ENCODE measurements around the gene RAB3A. TPM values are rescaled to one million over a fixed set of nuclear protein-coding genes. Genes with fewer than 3 reads are reported as not detected.

The RAB3A gene
- total and polyA plus RNA-seq, 2 experiments from 2014 or later, result 1.4 to 1.9 TPM

GRCh38 chr19:18221815-18222725 is 18.2 kb upstream of the RAB3A start:
- WGBS, 2 experiments (ENCODE audit: low coverage in 1 of 2, low lambda C conversion rate in 2 of 2, missing lambda C conversion rate in 2 of 2), result 77 to 83% methylated on average over 23 to 25 of the region's 25 CpGs
- Histone ChIP-seq H3K9me2 (ENCODE audit: insufficient read depth) (no peaks in the 10 kb centered on the region), H3K27me3 (replicated peaks; ENCODE audit: insufficient read depth) (no peaks in the 10 kb centered on the region), H4K20me1 (ENCODE audit: insufficient read depth) (no peaks in the 10 kb centered on the region), H2AFZ (no peak overlapping the region), H3K4me1 (ENCODE audit: insufficient read depth) (no peaks in the 10 kb centered on the region), H3K27ac (no peak overlapping the region), H3K9ac (no peak overlapping the region), H3F3A (ENCODE audit: insufficient read depth) (no peaks in the 10 kb centered on the region), H3K79me2 (ENCODE audit: insufficient read depth) (no peaks in the 10 kb centered on the region), H3K4me2 (ENCODE audit: unreplicated experiment) (no peak overlapping the region), H3K4me3 (no peak overlapping the region), H3K36me3 (ENCODE audit: low read depth) (no peaks in the 10 kb centered on the region), H3K9me3 (ENCODE audit: low read depth) (no peaks in the 10 kb centered on the region)
- in situ Hi-C loops (cut with MboI), result no loop called here
- no peak for DNase-seq
- TF ChIP-seq EZH2 (IDR thresholded peaks at IDR 0.05; ENCODE audit: insufficient read depth, poor library complexity, severe bottlenecking), result no peak
- TF ChIP-seq EZH2phosphoT487 (IDR thresholded peaks at IDR 0.05; ENCODE audit: insufficient read depth, low read depth), result no peak

GRCh38 chr19:18220632-18221275 is 16.9 kb upstream of the RAB3A start:
- in situ Hi-C loops (cut with MboI), result no loop called here
- H3K9ac ChIP-seq, result no peak overlapping the region
- no peaks in the 10 kb centered on the region for H3K27me3 ChIP-seq (replicated peaks; ENCODE audit: insufficient read depth)
- H3K4me1 ChIP-seq (ENCODE audit: insufficient read depth), result no peaks in the 10 kb centered on the region
- TF ChIP-seq EZH2 (IDR thresholded peaks at IDR 0.05; ENCODE audit: insufficient read depth, poor library complexity, severe bottlenecking), result no peak
- TF ChIP-seq EZH2phosphoT487 (IDR thresholded peaks at IDR 0.05; ENCODE audit: insufficient read depth, low read depth), result no peak
- H2AFZ ChIP-seq, result no peak overlapping the region
- no peaks in the 10 kb centered on the region for H4K20me1 ChIP-seq (ENCODE audit: insufficient read depth)
- H3F3A ChIP-seq (ENCODE audit: insufficient read depth), result no peaks in the 10 kb centered on the region
- H3K79me2 ChIP-seq (ENCODE audit: insufficient read depth), result no peaks in the 10 kb centered on the region
- no peaks in the 10 kb centered on the region for H3K9me3 ChIP-seq (ENCODE audit: low read depth)
- H3K36me3 ChIP-seq (ENCODE audit: low read depth), result no peaks in the 10 kb centered on the region
- H3K4me3 ChIP-seq, result no peak overlapping the region
- H3K27ac ChIP-seq, result no peak overlapping the region
- H3K9me2 ChIP-seq (ENCODE audit: insufficient read depth), result no peaks in the 10 kb centered on the region
- no peak overlapping the region for H3K4me2 ChIP-seq (ENCODE audit: unreplicated experiment)
- no peak for DNase-seq
- 8 to 9% methylated on average over 25 to 33 of the region's 33 CpGs for WGBS, 2 experiments (ENCODE audit: low coverage in 1 of 2, low lambda C conversion rate in 2 of 2, missing lambda C conversion rate in 2 of 2)

GRCh38 chr19:18219911-18220631 is 16.2 kb upstream of the RAB3A start:
- Histone ChIP-seq H3K9me3 (ENCODE audit: low read depth) (no peaks in the 10 kb centered on the region), H2AFZ (no peak overlapping the region), H3K27ac (no peak overlapping the region), H3K4me3 (no peak overlapping the region), H4K20me1 (ENCODE audit: insufficient read depth) (no peaks in the 10 kb centered on the region), H3K79me2 (ENCODE audit: insufficient read depth) (no peaks in the 10 kb centered on the region), H3K9ac (no peak overlapping the region), H3K9me2 (ENCODE audit: insufficient read depth) (no peaks in the 10 kb centered on the region), H3K4me2 (ENCODE audit: unreplicated experiment) (no peak overlapping the region), H3K4me1 (ENCODE audit: insufficient read depth) (peaks cover 3% of the 10 kb centered on the region), H3K36me3 (ENCODE audit: low read depth) (no peaks in the 10 kb centered on the region), H3F3A (ENCODE audit: insufficient read depth) (peaks cover 3% of the 10 kb centered on the region), H3K27me3 (replicated peaks; ENCODE audit: insufficient read depth) (no peaks in the 10 kb centered on the region)
- TF ChIP-seq EZH2 (IDR thresholded peaks at IDR 0.05; ENCODE audit: insufficient read depth, poor library complexity, severe bottlenecking), result no peak
- TF ChIP-seq EZH2phosphoT487 (IDR thresholded peaks at IDR 0.05; ENCODE audit: insufficient read depth, low read depth), result no peak
- 53 to 61% methylated on average over 25 to 28 of the region's 28 CpGs for WGBS, 2 experiments (ENCODE audit: low coverage in 1 of 2, low lambda C conversion rate in 2 of 2, missing lambda C conversion rate in 2 of 2)
- in situ Hi-C loops (cut with MboI), result no loop called here
- no peak for DNase-seq

- Histone ChIP-seq H3F3A (ENCODE audit: insufficient read depth) (peaks cover 11% of the 10 kb centered on the region), H4K20me1 (ENCODE audit: insufficient read depth) (no peaks in the 10 kb centered on the region), H3K9me2 (ENCODE audit: insufficient read depth) (no peaks in the 10 kb centered on the region), H3K4me1 (ENCODE audit: insufficient read depth) (peaks cover 5% of the 10 kb centered on the region), H3K27me3 (replicated peaks; ENCODE audit: insufficient read depth) (no peaks in the 10 kb centered on the region), H3K27ac (no peak overlapping the region), H3K9ac (no peak overlapping the region), H3K9me3 (ENCODE audit: low read depth) (no peaks in the 10 kb centered on the region), H3K36me3 (ENCODE audit: low read depth) (no peaks in the 10 kb centered on the region), H2AFZ (no peak overlapping the region), H3K79me2 (ENCODE audit: insufficient read depth) (no peaks in the 10 kb centered on the region), H3K4me3 (no peak overlapping the region), H3K4me2 (ENCODE audit: unreplicated experiment) (no peak overlapping the region)
- DNase-seq, result no peak
- 55 to 63% methylated on average over 3 of the region's 3 CpGs for WGBS, 2 experiments (ENCODE audit: low coverage in 1 of 2, low lambda C conversion rate in 2 of 2, missing lambda C conversion rate in 2 of 2)
- TF ChIP-seq EZH2phosphoT487 (IDR thresholded peaks at IDR 0.05; ENCODE audit: insufficient read depth, low read depth), result no peak
- TF ChIP-seq EZH2 (IDR thresholded peaks at IDR 0.05; ENCODE audit: insufficient read depth, poor library complexity, severe bottlenecking), result no peak
- in situ Hi-C loops (cut with MboI), result no loop called here
Measured at GRCh38 chr19:18218600-18218999, 14.8 kb upstream of the RAB3A start.

Measured in GM23248 (cell line).